GM23338 (cell line): ENCODE measurements around the gene KRT222. TPM values are rescaled to one million over a fixed set of nuclear protein-coding genes. Genes with fewer than 3 reads are reported as not detected.

ENCODE experiments used
- ATAC-seq: fragments of 200-7000 bp; cut with Tn5 transposase; 3 replicates; pipeline ENCODE4 v1.9.1; 2020
- DNase-seq: peaks from one replicate; pipeline ENCODE4 v3.0.0-alpha.2; 2015; ENCODE audit warnings: low spot score
- H2AFZ ChIP-seq: fragments of 200-600 bp; sonication (generic); 2 replicates; pipeline ENCODE4 v1.8.0; 2016; ENCODE audit warnings: antibody characterized with exemption, mild to moderate bottlenecking, moderate library complexity
- H3F3A ChIP-seq: fragments of 200-600 bp; sonication (generic); replicated peaks from 2 replicates; pipeline ENCODE4 v1.8.0; 2017; ENCODE audit warnings: antibody characterized with exemption, mixed run types, low read depth
- H3K27ac ChIP-seq: fragments of 200-600 bp; sonication (generic); 2 replicates; pipeline ENCODE4 v1.6.1; 2016; ENCODE audit warnings: low read depth
- H3K27me3 ChIP-seq: fragments of 200-600 bp; sonication (generic); 2 replicates; pipeline ENCODE4 v1.8.0; 2016; ENCODE audit warnings: mild to moderate bottlenecking, mixed run types, moderate library complexity; ENCODE audit not compliant: insufficient read depth
- H3K36me3 ChIP-seq: fragments of 200-600 bp; sonication (generic); 2 replicates; pipeline ENCODE4 v1.8.0; 2016; ENCODE audit warnings: mild to moderate bottlenecking; ENCODE audit not compliant: insufficient read depth
- H3K4me1 ChIP-seq: fragments of 200-600 bp; sonication (generic); 2 replicates; pipeline ENCODE4 v1.8.0; 2016; ENCODE audit warnings: mild to moderate bottlenecking, moderate library complexity; ENCODE audit not compliant: insufficient read depth
- H3K4me2 ChIP-seq: fragments of 200-600 bp; sonication (generic); 2 replicates; pipeline ENCODE4 v1.7.1; 2017; ENCODE audit warnings: mixed run types
- H3K4me3 ChIP-seq: fragments of 200-600 bp; sonication (generic); 2 replicates; pipeline ENCODE4 v1.6.1; 2016; ENCODE audit warnings: mixed run types
- H3K79me2 ChIP-seq: fragments of 200-600 bp; sonication (generic); replicated peaks from 2 replicates; pipeline ENCODE4 v1.8.0; 2017; ENCODE audit warnings: mild to moderate bottlenecking; ENCODE audit not compliant: insufficient read depth
- H3K9me2 ChIP-seq: fragments of 200-600 bp; sonication (generic); 2 replicates; pipeline ENCODE4 v1.8.0; 2017; ENCODE audit not compliant: insufficient read depth
- H4K20me1 ChIP-seq: fragments of 200-600 bp; sonication (generic); replicated peaks from 2 replicates; pipeline ENCODE4 v1.8.0; 2017; ENCODE audit warnings: mild to moderate bottlenecking; ENCODE audit not compliant: insufficient read depth
- H3K27ac Mint-ChIP-seq: 2 replicates; pipeline ENCODE4 v1.8.0; 2020; ENCODE audit warnings: inconsistent platforms, mild to moderate bottlenecking, moderate library complexity, mixed read lengths
- H3K27me3 Mint-ChIP-seq: 3 replicates; pipeline ENCODE4 v1.8.0; 2022; ENCODE audit warnings: low read depth, mild to moderate bottlenecking, moderate library complexity, mixed read lengths, inconsistent platforms; ENCODE audit not compliant: insufficient read depth, poor library complexity
- H3K36me3 Mint-ChIP-seq: 3 replicates; pipeline ENCODE4 v1.8.0; 2021; ENCODE audit warnings: low read depth, mild to moderate bottlenecking, inconsistent platforms, moderate library complexity, mixed read lengths
- H3K4me1 Mint-ChIP-seq: 3 replicates; pipeline ENCODE4 v1.8.0; 2020; ENCODE audit warnings: mild to moderate bottlenecking, inconsistent platforms, mixed read lengths
- H3K4me3 Mint-ChIP-seq: 3 replicates; pipeline ENCODE4 v1.8.0; 2021; ENCODE audit warnings: moderate library complexity, mild to moderate bottlenecking, inconsistent platforms, mixed read lengths
- H3K9me3 Mint-ChIP-seq: 3 replicates; pipeline ENCODE4 v1.8.0; 2020; ENCODE audit warnings: moderate library complexity, mild to moderate bottlenecking, inconsistent platforms, mixed read lengths
- CREB1 ChIP-seq: fragments of 250-450 bp; sonication (Bioruptor Pico); IDR thresholded peaks from 2 replicates; pipeline ENCODE4 v1.5.0; 2020; ENCODE audit warnings: low read depth, mild to moderate bottlenecking, moderate library complexity
- EZH2 ChIP-seq: fragments of 200-600 bp; sonication (generic); IDR thresholded peaks from one replicate; pipeline ENCODE4 v1.8.0; 2017; ENCODE audit warnings: antibody characterized with exemption, mild to moderate bottlenecking, low read depth; ENCODE audit not compliant: unreplicated experiment
- EZH2phosphoT487 ChIP-seq: fragments of 200-600 bp; sonication (generic); IDR thresholded peaks from one replicate; pipeline ENCODE4 v1.8.1; 2018; ENCODE audit warnings: antibody characterized with exemption; ENCODE audit not compliant: unreplicated experiment
- JUNB ChIP-seq: IDR thresholded peaks from one replicate; pipeline ENCODE4 v1.6.1; 2016; ENCODE audit warnings: antibody characterized with exemption; ENCODE audit not compliant: unreplicated experiment
- NANOG ChIP-seq: IDR thresholded peaks from 2 replicates; pipeline ENCODE4 v1.6.1; 2016; ENCODE audit warnings: antibody characterized with exemption, borderline replicate concordance
- POLR2AphosphoS5 ChIP-seq: IDR thresholded peaks from 2 replicates; pipeline ENCODE4 v1.6.1; 2016; ENCODE audit warnings: antibody characterized with exemption, low read depth
- STAT1 ChIP-seq: IDR thresholded peaks from one replicate; pipeline ENCODE4 v1.6.1; 2016; ENCODE audit warnings: antibody characterized with exemption; ENCODE audit not compliant: unreplicated experiment
- ZNF114 ChIP-seq: fragments of 250-450 bp; sonication (Bioruptor Pico); IDR thresholded peaks from 2 replicates; pipeline ENCODE4 v1.5.0; 2020; ENCODE audit warnings: mild to moderate bottlenecking, moderate library complexity
- ZNF331 ChIP-seq: fragments of 250-450 bp; sonication (Bioruptor Pico); IDR thresholded peaks from 2 replicates; pipeline ENCODE4 v1.5.0; 2020; ENCODE audit warnings: low read depth, mild to moderate bottlenecking, moderate library complexity
- polyA plus RNA-seq: library from polyadenylated mRNA; unstranded; fragments of >200 nt; fragmentation: Nextera tagmentation; extraction: Ambion mirVana; gene quantifications from 2 replicates; pipeline ENCODE4 v1.2.1, GENCODE V29; 2016
- total RNA-seq: library from RNA; depleted of rRNA; stranded (reverse); fragments of >200 nt; shearing (Covaris generic); gene quantifications from 2 replicates; pipeline ENCODE4 v1.2.3, GENCODE V29; 2014
- TF ChIP-seq, protein P1 (sequence below): fragments of 250-450 bp; sonication (Bioruptor Pico); IDR thresholded peaks from 2 replicates; pipeline ENCODE4 v1.5.0; 2020; ENCODE audit warnings: mild to moderate bottlenecking, moderate library complexity
- TF ChIP-seq, protein P2 (sequence below): IDR thresholded peaks from one replicate; pipeline ENCODE4 v1.6.1; 2018; ENCODE audit warnings: antibody characterized with exemption; ENCODE audit not compliant: unreplicated experiment
- TF ChIP-seq, protein P3 (sequence below), 2 experiments: fragments of 200-600 bp in 1 of 2; sonication (generic) in 1 of 2; conservative IDR thresholded peaks; 2 replicates each; pipeline versions ENCODE4 v1.5.1 to v1.6.1; 2016 to 2017; ENCODE audit warnings: antibody characterized with exemption in 2 of 2, low read depth in 2 of 2, mild to moderate bottlenecking in 2 of 2, moderate library complexity in 1 of 2
- TF ChIP-seq, protein P4 (sequence below): IDR thresholded peaks from 2 replicates; pipeline ENCODE4 v1.6.1; 2016; ENCODE audit warnings: antibody characterized with exemption

Gene KRT222
- total and polyA plus RNA-seq, 2 experiments from 2014 or later: not detected

DNA sequence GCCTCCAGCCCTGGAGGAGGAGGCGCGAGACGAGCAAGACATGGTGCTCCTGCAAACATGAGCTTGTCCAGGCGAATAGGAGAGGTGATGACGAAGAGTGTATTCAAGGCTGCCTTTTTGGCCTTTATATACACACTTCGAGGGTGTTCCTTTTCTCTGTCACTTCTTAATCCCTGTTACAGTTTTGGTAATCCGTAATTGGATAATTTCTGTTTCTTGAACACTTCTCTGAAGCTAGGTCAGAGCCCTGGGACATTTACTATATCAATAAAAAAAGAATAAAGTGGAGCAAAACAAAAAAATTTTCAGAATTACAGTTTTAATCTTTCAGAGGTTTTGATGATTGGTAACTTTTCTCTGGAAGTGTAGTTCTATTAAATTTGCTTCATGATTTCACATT, 38.7 kb upstream of the KRT222 start, which contains the start of gene KRT24:
Gene KRT24, minus strand, starts transcription at position 101 of the 400 bp plus-strand sequence. Its CDS starts 59 bp downstream, at position 42.
- H3K27ac ChIP-seq: no peak within 1 kb of the TSS
- no peak within 1 kb of the TSS for H3K4me3 ChIP-seq
- H3K4me2 ChIP-seq: no peak within 1 kb of the TSS
- peaks cover 4% of the 10 kb centered on the region; the same call in 1 of the 3 replicates for H3K4me1 Mint-ChIP-seq
- TF ChIP-seq CREB1: no peak
- no peak for TF ChIP-seq EZH2
- TF ChIP-seq STAT1: no peak
- TF ChIP-seq POLR2AphosphoS5: no peak
- no peak for TF ChIP-seq ZNF331 (CRISPR knock-in tag)
- no peak for TF ChIP-seq NANOG
- TF ChIP-seq, protein P1, sequence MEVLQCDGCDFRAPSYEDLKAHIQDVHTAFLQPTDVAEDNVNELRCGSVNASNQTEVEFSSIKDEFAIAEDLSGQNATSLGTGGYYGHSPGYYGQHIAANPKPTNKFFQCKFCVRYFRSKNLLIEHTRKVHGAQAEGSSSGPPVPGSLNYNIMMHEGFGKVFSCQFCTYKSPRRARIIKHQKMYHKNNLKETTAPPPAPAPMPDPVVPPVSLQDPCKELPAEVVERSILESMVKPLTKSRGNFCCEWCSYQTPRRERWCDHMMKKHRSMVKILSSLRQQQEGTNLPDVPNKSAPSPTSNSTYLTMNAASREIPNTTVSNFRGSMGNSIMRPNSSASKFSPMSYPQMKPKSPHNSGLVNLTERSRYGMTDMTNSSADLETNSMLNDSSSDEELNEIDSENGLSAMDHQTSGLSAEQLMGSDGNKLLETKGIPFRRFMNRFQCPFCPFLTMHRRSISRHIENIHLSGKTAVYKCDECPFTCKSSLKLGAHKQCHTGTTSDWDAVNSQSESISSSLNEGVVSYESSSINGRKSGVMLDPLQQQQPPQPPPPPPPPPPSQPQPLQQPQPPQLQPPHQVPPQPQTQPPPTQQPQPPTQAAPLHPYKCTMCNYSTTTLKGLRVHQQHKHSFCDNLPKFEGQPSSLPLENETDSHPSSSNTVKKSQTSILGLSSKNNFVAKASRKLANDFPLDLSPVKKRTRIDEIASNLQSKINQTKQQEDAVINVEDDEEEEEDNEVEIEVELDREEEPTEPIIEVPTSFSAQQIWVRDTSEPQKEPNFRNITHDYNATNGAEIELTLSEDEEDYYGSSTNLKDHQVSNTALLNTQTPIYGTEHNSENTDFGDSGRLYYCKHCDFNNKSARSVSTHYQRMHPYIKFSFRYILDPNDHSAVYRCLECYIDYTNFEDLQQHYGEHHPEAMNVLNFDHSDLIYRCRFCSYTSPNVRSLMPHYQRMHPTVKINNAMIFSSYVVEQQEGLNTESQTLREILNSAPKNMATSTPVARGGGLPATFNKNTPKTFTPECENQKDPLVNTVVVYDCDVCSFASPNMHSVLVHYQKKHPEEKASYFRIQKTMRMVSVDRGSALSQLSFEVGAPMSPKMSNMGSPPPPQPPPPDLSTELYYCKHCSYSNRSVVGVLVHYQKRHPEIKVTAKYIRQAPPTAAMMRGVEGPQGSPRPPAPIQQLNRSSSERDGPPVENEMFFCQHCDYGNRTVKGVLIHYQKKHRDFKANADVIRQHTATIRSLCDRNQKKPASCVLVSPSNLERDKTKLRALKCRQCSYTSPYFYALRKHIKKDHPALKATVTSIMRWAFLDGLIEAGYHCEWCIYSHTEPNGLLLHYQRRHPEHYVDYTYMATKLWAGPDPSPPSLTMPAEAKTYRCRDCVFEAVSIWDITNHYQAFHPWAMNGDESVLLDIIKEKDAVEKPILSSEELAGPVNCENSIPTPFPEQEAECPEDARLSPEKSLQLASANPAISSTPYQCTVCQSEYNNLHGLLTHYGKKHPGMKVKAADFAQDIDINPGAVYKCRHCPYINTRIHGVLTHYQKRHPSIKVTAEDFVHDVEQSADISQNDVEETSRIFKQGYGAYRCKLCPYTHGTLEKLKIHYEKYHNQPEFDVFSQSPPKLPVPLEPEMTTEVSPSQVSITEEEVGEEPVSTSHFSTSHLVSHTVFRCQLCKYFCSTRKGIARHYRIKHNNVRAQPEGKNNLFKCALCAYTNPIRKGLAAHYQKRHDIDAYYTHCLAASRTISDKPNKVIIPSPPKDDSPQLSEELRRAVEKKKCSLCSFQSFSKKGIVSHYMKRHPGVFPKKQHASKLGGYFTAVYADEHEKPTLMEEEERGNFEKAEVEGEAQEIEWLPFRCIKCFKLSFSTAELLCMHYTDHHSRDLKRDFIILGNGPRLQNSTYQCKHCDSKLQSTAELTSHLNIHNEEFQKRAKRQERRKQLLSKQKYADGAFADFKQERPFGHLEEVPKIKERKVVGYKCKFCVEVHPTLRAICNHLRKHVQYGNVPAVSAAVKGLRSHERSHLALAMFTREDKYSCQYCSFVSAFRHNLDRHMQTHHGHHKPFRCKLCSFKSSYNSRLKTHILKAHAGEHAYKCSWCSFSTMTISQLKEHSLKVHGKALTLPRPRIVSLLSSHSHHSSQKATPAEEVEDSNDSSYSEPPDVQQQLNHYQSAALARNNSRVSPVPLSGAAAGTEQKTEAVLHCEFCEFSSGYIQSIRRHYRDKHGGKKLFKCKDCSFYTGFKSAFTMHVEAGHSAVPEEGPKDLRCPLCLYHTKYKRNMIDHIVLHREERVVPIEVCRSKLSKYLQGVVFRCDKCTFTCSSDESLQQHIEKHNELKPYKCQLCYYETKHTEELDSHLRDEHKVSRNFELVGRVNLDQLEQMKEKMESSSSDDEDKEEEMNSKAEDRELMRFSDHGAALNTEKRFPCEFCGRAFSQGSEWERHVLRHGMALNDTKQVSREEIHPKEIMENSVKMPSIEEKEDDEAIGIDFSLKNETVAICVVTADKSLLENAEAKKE (CRISPR knock-in tag): no peak
- TF ChIP-seq EZH2phosphoT487: no peak
- TF ChIP-seq, protein P2, sequence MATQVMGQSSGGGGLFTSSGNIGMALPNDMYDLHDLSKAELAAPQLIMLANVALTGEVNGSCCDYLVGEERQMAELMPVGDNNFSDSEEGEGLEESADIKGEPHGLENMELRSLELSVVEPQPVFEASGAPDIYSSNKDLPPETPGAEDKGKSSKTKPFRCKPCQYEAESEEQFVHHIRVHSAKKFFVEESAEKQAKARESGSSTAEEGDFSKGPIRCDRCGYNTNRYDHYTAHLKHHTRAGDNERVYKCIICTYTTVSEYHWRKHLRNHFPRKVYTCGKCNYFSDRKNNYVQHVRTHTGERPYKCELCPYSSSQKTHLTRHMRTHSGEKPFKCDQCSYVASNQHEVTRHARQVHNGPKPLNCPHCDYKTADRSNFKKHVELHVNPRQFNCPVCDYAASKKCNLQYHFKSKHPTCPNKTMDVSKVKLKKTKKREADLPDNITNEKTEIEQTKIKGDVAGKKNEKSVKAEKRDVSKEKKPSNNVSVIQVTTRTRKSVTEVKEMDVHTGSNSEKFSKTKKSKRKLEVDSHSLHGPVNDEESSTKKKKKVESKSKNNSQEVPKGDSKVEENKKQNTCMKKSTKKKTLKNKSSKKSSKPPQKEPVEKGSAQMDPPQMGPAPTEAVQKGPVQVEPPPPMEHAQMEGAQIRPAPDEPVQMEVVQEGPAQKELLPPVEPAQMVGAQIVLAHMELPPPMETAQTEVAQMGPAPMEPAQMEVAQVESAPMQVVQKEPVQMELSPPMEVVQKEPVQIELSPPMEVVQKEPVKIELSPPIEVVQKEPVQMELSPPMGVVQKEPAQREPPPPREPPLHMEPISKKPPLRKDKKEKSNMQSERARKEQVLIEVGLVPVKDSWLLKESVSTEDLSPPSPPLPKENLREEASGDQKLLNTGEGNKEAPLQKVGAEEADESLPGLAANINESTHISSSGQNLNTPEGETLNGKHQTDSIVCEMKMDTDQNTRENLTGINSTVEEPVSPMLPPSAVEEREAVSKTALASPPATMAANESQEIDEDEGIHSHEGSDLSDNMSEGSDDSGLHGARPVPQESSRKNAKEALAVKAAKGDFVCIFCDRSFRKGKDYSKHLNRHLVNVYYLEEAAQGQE: no peak
- TF ChIP-seq, protein P3, sequence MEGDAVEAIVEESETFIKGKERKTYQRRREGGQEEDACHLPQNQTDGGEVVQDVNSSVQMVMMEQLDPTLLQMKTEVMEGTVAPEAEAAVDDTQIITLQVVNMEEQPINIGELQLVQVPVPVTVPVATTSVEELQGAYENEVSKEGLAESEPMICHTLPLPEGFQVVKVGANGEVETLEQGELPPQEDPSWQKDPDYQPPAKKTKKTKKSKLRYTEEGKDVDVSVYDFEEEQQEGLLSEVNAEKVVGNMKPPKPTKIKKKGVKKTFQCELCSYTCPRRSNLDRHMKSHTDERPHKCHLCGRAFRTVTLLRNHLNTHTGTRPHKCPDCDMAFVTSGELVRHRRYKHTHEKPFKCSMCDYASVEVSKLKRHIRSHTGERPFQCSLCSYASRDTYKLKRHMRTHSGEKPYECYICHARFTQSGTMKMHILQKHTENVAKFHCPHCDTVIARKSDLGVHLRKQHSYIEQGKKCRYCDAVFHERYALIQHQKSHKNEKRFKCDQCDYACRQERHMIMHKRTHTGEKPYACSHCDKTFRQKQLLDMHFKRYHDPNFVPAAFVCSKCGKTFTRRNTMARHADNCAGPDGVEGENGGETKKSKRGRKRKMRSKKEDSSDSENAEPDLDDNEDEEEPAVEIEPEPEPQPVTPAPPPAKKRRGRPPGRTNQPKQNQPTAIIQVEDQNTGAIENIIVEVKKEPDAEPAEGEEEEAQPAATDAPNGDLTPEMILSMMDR (conservative IDR thresholded peaks at IDR 0.05; ENCODE audit: low read depth in 2 of 2): no peak
- TF ChIP-seq JUNB: no peak
- TF ChIP-seq, protein P4, sequence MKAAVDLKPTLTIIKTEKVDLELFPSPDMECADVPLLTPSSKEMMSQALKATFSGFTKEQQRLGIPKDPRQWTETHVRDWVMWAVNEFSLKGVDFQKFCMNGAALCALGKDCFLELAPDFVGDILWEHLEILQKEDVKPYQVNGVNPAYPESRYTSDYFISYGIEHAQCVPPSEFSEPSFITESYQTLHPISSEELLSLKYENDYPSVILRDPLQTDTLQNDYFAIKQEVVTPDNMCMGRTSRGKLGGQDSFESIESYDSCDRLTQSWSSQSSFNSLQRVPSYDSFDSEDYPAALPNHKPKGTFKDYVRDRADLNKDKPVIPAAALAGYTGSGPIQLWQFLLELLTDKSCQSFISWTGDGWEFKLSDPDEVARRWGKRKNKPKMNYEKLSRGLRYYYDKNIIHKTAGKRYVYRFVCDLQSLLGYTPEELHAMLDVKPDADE: no peak
- TF ChIP-seq ZNF114 (CRISPR knock-in tag): no peak
- H4K20me1 ChIP-seq: no peaks in the 10 kb centered on the region
- H3K79me2 ChIP-seq: no peaks in the 10 kb centered on the region
- H3K4me3 Mint-ChIP-seq: no peak within 1 kb of the TSS
- no peaks in the 10 kb centered on the region for H3K27me3 Mint-ChIP-seq
- H3K36me3 Mint-ChIP-seq: no peaks in the 10 kb centered on the region
- H3F3A ChIP-seq: no peaks in the 10 kb centered on the region
- H3K9me3 Mint-ChIP-seq: no peaks in the 10 kb centered on the region
- H3K9me2 ChIP-seq: 0 out of 2 replicates have a peak, but pooled peaks cover 4% of the 10 kb centered on the region
- no peak for ATAC-seq
- H2AFZ ChIP-seq: no peak within 1 kb of the TSS
- no peak within 1 kb of the TSS for H3K27ac Mint-ChIP-seq
- H3K4me1 ChIP-seq: no peaks in the 10 kb centered on the region
- no peaks in the 10 kb centered on the region for H3K27me3 ChIP-seq
- DNase-seq: no peak
- no peaks in the 10 kb centered on the region for H3K36me3 ChIP-seq
